KBM-7 (cell line): ENCODE results near the gene TSC22D1.
"Not testable (repeated sequence)": the region's sequence is repeated elsewhere in the genome, so short reads cannot be mapped to it uniquely, and the experiment has no call there.

ENCODE experiments used
- DNase-seq: peaks from one replicate; pipeline ENCODE4 v3.0.0-alpha.2; 2015
- in situ Hi-C: fragments of 300-500 bp; cut with MboI; formaldehyde crosslinking; loops from 2 replicates; pipeline ENCODE4 v1.14.3; 2020; ENCODE audit warnings: low sequenced_read_pairs, low pct_unique_long_range_greater_than_20kb, mixed read lengths

Gene TSC22D1

DNA sequence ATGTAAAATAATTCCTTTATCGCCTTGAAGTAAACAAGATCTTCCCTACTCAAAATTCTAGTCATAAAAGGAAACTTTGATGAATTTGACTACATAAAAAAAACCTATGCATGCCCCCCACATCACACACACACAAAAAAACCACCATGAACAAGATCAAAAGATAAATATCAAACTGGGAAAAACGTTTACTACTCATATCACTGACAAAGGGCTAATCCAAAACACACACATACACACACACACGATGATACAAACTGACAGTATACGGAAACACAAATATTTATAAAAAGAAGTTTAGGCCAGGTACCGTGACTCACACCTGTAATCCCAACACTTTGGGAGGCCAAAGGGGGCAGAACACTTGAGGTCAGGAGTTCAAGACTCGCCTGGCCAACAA, 61.9 kb downstream of the TSC22D1 start:
- no peak for DNase-seq
- in situ Hi-C loops, result no loop called here

DNA sequence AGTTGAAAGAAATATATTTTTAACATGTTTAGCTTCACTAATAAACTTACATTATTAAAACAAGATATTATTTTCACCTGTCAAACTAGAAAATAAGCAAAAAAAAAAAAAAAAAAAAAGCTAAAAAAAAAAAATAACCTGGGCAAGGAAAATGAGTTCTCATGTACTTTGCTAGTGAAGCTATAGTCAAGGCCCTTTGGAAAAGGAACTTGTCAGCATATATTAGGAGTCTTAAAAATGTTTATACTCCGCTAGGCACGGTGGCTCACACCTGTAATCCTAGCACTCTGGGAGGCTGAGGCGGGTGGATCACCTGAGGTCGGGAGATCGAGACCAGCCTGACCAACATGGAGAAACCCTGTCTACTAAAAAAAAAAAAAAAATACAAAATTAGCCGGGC, 66.3 kb downstream of the TSC22D1 start:
- in situ Hi-C loops, DNase-seq: not testable (repeated sequence)

DNA sequence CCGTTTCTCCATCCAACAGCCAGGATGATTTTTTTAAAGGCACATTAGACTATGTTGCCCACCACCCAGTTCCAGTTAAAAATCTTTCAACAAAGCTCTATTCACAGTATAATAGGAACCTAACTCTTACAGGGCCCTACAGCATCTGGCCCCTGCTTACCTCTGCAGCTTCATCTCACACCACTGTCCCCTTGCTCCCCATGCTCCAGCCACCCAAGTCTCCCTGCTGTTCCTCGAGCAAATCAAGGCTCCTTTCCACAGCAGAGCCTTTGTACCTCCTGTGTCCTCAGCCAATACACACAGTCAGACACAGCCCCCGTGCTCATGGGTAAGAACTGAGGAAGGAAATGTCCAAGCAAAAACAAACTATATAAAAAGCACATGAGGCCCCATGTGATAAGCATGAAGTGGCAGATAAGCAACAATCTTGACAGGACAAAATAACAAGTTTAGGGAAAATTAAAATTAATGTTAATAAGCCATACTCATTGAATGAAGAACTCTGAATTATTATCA, 67.5 kb downstream of the TSC22D1 start:
- in situ Hi-C loops, result no loop called here
- DNase-seq, result no peak

DNA sequence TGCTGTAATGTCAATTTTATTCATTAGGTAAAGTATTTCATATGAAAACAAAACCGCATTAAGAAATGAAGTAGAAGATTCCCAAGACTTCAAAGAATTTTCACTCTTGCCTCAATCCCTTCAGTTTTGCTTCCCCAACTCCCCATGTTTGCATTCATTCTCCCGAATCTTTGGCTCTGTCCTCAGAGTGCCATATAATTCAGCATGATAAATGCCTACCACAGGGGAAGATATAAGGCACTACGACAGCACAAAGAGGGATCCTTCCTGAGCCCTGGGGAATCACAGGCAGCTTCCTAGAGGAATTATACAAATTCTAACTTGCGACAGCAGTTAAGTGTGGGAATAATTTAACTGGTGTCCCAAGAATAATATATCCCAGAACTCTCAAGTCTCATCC, 68.5 kb downstream of the TSC22D1 start:
- in situ Hi-C loops, result no loop called here

DNA sequence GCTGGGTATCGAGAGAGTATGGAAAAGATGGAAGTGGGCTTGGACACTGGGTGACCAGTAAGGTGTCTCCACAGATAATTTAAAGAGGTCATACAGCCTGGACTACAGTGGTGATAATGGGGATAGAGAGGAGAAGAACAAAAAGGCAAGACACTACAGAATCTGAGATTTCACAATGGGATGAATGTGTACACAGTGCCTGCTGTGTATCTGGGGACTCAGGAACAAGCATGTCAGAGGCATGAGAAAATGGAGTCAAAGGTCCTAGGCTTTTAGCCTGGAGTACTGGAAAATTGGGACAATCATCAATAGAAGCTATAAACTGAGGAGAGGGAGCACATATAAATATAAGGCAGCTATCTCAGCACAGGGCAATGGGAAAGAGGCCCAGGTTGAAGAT, 69.4 kb downstream of the TSC22D1 start:
- no peak for DNase-seq
- in situ Hi-C loops, result no loop called here

More for the DNA sequence above, 68.5 kb downstream of the TSC22D1 start:
- DNase-seq, result no peak

DNA sequence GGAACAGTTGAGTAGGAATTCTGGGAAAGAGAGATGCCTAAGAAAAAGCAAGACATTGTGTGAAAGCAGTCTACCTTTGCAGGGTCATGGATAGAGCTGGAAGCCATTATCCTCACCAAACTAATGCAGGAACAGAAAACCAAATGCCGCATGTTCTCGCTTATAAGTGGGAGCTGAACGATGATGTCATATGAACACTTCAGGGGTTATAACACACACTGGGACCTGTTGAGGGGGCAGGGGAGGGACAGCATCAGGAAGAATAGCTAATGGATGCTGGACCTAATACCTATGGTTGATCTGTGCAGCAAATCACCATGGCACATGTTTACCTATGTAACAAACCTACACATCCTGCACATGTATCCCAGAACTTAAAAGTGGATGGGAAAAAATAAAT, 69.9 kb downstream of the TSC22D1 start:
- in situ Hi-C loops, result no loop called here
- no peak for DNase-seq

DNA sequence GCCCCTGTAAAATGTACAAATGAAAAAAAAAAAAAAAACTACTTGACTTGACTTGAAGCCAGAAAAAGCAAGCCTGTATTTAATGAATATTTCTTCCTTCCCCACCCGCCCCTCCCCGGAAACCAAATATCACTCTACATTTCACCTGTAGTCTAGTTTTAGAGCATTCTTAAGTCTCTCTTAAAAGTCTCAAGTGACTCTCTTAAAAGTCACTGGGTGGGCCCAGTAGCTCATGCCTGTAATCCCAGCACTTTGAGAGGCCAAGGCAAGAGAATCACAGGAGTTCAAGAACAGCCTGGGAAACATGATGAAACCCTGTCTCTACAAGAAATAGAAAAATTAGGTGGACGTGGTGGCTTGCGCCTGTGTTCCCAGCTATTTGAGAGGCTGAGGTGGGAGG, 72.0 kb downstream of the TSC22D1 start:
- DNase-seq, result no peak
- in situ Hi-C loops, result no loop called here

DNA sequence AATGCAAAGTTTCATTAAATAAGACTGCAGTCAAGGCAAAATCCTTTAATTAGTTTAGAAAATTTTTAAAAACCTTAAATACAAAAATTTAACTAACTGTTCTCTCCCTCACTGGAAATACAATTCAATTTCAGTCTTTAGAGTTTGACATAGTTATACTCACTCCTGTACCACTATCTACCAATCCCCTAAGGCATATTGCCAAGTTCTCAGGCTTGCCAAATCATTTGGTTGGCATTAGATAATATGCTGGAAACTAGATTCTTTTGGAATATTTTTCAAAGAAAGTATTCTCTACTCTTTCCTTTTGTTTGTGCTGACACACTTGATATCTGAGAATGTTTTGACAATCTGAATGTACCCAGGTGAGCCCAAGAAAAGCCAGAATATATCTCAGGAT, 77.2 kb downstream of the TSC22D1 start:
- no peak for DNase-seq
- in situ Hi-C loops, result loop anchor here (25.0 kb wide), 1 partner anchor 463 kb away; no protein-coding TSS in a partner anchor

DNA sequence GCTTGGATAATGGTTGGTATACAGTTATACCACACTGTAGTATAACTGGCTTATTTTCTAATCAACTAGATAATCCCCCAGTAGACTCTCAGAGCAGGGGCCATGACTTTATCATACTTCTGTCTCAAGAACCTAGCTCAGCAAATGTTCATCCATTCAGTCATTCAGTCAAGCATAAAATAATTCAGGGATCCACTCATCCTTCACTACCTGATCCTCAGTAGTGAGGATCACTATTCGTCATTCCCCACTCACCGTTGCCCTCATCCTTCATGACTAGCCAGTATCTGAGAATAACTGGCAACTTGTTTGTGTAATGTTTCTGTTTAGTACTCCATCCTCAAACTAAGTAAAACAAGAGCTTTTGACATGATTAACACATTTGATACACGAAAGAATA, 77.6 kb downstream of the TSC22D1 start:
- in situ Hi-C loops, result loop anchor here (25.0 kb wide), 1 partner anchor 464 kb away; no protein-coding TSS in a partner anchor
- DNase-seq, result no peak

DNA sequence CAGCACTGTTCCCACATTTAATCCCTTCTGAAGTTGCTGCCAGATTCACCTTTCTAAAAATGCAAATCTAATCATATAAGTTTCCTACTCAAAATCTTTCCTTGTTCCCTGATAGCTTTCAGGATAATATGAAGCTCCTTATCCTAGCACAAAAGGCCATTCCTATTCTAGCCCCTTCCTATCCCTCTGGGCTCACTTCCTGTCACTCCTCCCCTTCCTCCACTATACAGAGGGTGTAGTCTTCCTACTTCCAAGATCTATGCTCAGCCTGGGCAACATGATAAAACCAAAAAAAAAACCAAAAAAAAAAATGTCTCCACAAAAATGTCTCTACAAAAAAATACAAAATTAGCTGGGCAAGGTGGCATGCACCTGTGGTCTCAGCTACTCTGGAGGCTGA, 78.3 kb downstream of the TSC22D1 start:
- DNase-seq, result no peak
- in situ Hi-C loops, result loop anchor here (25.0 kb wide), 1 partner anchor 464 kb away; no protein-coding TSS in a partner anchor

DNA sequence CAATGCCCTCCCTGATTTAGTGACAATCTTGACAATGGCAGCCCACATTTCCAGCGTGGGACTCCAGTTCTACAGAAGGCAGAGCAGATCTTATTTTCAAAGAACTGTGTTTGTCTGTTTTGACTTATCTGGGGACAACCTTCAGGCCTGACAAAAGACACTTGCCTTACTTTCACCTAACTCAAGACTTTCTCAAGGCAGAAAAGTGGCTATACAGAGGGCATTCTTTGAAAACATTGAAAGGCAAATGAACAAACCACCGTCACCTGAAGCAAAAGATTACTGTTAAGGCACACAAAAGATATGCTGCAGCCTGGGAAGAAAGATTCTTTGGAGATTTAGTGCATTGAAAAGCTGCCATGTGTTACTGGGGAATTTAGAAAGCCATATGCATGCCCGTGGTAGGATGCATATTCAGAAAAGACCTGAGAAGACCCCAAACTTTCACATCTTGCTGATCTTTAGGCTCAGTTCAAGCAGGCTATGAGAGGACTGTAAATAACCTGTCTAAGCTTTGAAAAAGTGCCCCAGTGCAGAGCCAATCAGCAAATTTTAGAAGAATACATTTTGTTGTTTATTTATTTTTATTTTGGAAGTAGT, 82.8 kb downstream of the TSC22D1 start:
- in situ Hi-C loops, result loop anchor here (25.0 kb wide), 1 partner anchor 469 kb away; no protein-coding TSS in a partner anchor
- DNase-seq, result no peak

DNA sequence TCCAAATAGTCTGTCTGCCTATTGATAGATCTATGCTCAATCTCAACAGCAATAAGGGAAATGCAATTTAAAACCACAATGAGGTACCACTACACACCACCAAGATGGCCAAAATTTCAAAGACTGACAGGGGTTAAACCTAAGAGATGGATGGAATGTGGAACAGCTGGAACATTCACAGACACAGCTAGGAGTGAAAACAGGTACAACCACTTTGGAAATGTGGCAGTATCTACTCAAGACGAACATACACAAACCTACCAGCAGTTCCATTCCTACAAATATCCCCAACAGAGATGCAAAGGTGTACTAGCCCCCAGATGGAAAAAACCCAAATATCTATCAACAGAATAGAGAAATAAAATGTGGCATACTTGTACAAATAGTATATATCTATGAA, 86.4 kb downstream of the TSC22D1 start:
- no peak for DNase-seq
- in situ Hi-C loops, result loop anchor here (25.0 kb wide), 1 partner anchor 473 kb away; no protein-coding TSS in a partner anchor

DNA sequence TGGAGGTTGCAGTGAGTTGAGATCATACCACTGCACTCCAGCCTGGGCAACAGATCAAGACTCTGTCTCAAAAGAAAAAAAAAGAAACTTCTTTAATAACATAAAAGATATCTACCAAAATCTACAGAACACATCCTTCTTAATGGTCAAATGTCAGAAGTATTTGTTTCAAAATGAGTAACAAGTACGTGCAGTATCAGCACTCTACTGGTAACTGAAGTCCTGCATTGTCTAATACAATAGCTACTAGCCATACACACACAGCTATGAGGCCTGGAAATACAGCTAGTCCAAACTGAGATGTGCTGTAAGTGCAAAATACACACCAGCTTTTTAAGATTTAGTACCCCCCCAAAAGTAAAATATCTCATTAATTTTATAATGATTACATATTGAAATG, 88.1 kb downstream of the TSC22D1 start:
- in situ Hi-C loops, result loop anchor here (25.0 kb wide), 1 partner anchor 474 kb away; no protein-coding TSS in a partner anchor
- no peak for DNase-seq

DNA sequence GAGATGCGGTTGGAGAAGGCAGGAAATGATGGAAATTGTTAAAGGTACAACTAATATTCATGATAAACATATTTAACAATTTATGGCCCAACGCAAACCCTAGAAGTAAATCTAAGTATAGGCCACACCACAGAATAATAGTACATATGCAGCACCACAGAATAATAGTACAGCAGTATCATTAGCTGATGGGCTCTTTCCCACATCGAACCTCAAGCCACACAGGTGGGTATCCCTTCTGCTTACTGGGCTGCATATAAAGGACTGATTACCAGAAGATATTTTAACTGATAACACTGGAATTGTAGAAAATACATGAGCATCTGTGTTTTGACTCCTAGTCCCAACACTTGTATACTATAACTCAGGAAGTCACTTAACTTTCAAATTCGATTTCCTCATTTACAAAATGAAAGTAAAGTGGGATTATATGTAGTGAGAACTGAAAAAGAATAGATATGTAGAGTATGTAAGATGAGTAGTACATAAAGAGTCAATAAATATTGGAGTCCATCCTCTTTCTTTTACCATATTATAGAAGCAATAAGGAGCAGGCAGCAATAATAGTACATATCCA, 91.5 kb downstream of the TSC22D1 start:
- DNase-seq, result no peak
- in situ Hi-C loops, result loop anchor here (25.0 kb wide), 1 partner anchor 478 kb away; no protein-coding TSS in a partner anchor

DNA sequence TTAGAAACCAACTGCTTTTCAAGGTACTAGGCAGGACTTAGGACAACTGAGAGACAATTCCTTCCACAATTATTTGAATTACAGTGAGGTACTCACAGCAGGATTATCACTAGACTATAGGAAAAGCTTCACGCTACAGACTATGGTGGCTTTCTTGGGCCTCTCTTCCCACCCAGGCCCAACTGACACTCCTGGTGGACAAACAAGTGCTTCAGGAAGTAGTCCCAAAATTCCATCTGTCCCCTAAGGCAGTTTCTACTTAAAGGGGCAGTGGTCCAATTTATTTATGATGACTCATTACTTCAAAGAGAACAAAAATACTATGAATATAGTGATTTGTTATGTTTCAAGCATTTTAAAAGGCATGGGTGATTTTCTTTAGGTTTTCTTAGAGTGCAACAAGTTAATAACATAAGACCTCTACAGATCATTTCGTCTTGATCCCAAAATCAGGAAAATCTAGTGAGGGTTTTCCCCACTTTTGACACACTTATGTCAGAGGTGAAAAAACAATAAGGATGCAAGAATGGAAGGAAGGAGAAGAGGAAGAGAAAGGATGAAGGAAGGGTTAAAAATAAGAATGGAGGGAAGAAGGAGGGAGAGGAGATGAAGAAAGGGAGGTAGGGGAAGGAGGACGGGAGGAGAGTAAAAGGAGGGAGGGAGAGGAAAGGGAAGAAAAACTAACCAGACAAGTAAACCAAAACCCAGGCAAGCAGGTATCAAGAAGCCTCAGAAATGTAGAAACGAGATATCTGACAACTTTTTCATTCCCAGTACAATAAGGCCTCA, 101.8 kb downstream of the TSC22D1 start:
- in situ Hi-C loops, result loop anchor here (25.0 kb wide), 1 partner anchor 562 kb away; no protein-coding TSS in a partner anchor
- no peak for DNase-seq

DNA sequence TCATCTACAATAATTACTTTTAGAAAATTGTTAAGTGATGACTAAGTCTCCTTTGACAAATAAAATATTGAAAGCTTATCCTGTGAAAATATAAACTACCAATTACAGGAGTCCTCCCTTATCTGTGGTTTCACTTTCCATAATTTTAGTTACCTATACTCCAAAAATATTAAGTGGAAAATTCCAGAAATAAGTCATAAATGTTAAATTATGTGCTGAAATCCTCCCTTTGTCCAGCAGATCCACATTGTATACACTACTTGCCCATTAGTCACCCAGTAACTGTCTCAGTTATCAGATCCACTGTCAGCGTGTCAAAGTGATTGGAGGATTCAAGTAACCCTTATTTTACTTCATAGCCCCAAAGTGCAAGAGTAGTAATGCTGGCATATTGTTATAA, 104.4 kb downstream of the TSC22D1 start:
- in situ Hi-C loops, result loop anchor here (25.0 kb wide), 1 partner anchor 559 kb away; no protein-coding TSS in a partner anchor
- no peak for DNase-seq

DNA sequence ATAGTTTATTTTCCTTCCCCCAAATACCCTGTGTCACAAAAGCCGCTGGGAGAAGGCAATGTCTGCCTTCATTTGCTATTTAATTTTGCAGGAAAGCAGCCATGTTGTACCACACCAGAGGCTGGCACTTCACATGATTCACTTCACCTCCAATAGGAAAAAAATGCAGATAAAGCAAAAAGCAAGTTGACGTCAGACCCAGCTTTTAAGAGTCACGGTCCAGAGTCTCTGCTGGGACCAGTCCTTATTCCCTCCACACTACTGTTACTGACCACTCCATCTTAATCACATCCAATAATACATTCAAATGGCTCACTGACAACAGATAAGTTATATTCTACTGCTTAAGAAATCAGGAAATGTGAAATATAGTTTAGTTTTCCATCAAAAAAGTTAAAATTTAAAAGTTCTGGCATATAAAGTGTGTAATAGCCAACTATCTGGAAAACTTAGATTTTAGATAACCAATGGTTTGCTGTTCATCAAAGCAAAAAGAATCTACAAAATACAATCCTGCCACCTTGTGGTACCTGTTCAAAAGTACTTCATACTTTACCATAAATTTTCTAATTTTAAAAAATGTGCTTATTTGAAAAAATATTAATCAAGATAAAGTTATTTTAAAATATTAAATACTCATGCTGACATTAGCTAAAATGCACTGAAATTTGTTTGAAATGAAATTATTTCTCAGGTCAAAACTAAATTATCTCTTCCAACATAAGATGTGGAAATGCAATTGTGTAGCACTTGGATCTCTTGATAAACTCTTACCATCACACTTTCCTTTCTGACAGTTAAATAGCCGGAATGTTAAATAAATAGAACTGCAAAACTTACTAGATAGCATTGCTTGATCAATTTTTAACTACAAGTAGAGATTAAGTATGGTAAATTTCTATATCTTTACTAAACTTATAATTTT, 105.2 kb downstream of the TSC22D1 start:
- in situ Hi-C loops, result loop anchor here (25.0 kb wide), 1 partner anchor 559 kb away; no protein-coding TSS in a partner anchor
- peak; percentile 40 for DNase-seq

DNA sequence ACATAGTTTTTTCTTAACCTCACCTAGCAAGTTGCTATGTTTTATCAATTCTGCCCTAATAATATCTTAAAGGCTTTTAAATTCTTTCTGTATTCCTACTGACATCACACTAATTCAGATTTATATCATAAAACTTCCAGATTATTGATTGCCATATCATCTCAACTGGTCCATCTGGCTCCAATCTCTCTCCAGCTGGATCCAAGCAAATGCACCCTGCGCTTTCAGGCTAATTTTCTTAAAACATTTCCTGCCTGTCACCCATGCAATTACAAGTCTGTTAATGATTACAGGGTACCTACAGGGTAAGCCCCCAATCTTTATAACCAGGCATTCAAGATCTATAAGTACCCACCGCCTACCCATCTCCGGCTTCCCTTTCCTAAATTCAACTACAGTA, 107.3 kb downstream of the TSC22D1 start:
- in situ Hi-C loops, result loop anchor here (25.0 kb wide), 1 partner anchor 557 kb away; no protein-coding TSS in a partner anchor
- no peak for DNase-seq
